ENCODE results near the gene RNLS. TPM values are rescaled to one million over a fixed set of nuclear protein-coding genes. Genes with fewer than 3 reads are reported as not detected.

The RNLS gene
- total and polyA plus RNA-seq, 2 of the 4 experiments (the other 2 are of a cell fraction), result 4.5 to 7.0 TPM

- POLR2A ChIA-PET (ENCODE audit: unreplicated experiment), result no interaction called here
- Histone ChIP-seq H3K56ac (ENCODE audit: extremely low read depth, insufficient read depth, low read length) (no peak overlapping the region), H2BK20ac (ENCODE audit: low read depth, low read length) (no peak overlapping the region), H4K20me1 (ENCODE audit: insufficient read depth, low read length) (no peaks in the 10 kb centered on the region), H2BK5ac (ENCODE audit: low read depth, low read length, poor library complexity, severe bottlenecking) (no peak overlapping the region), H3K27me3 (ENCODE audit: control insufficient read depth, insufficient read depth, low read length) (no peaks in the 10 kb centered on the region; the same call in 1 of the 2 replicates), H3K27ac (ENCODE audit: insufficient read depth, low read length) (no peak overlapping the region), H3K4me2 (ENCODE audit: low read depth, low read length) (no peak overlapping the region), H4K91ac (ENCODE audit: insufficient read depth, low read depth, low read length) (no peak overlapping the region), H3K23ac (ENCODE audit: low read depth, low read length) (no peak overlapping the region), H3K4ac (ENCODE audit: low read depth, low read length) (no peak overlapping the region), H3K9me3 (ENCODE audit: control insufficient read depth, insufficient read depth, low read length) (no peaks in the 10 kb centered on the region), H4K5ac (ENCODE audit: low read depth, low read length) (no peak overlapping the region), H3K4me1 (ENCODE audit: control insufficient read depth, insufficient read depth, low read length) (no peaks in the 10 kb centered on the region), H2AK5ac (ENCODE audit: low read depth, low read length) (no peak overlapping the region), H3K79me1 (ENCODE audit: low read depth in 1 of 2, low read length in 2 of 2) (no peaks in the 10 kb centered on the region), H4K8ac (ENCODE audit: low read depth in 2 of 2, low read length in 2 of 2) (no peak overlapping the region), H2BK120ac (ENCODE audit: low read depth, low read length) (no peak overlapping the region), H3K36me3 (ENCODE audit: control insufficient read depth, insufficient read depth, low read length) (no peaks in the 10 kb centered on the region), H3K14ac (replicated peaks; ENCODE audit: low read depth, low read length) (no peak overlapping the region), H3K9me1 (ENCODE audit: insufficient read depth, low read length) (no peaks in the 10 kb centered on the region; the same call in 1 of the 2 replicates), H2BK15ac (ENCODE audit: low read depth, low read length) (no peak overlapping the region), H2AK9ac (replicated peaks; ENCODE audit: low read depth, low read length, poor library complexity) (no peak overlapping the region), H3K18ac (ENCODE audit: low read depth, low read length) (no peak overlapping the region), H3K4me3 (ENCODE audit: insufficient read depth, low read depth, low read length) (no peak overlapping the region), H3K9ac (ENCODE audit: low read depth, low read length) (no peak overlapping the region), H2AFZ (replicated peaks; ENCODE audit: low read length, poor library complexity) (no peak overlapping the region)
- TF ChIP-seq RFX5 (IDR thresholded peaks at IDR 0.05; ENCODE audit: low read depth, low read length) (no peak), SMC3 (IDR thresholded peaks at IDR 0.05; ENCODE audit: low read depth, low read length) (no peak), CTCF (conservative IDR thresholded peaks at IDR 0.05; ENCODE audit: low read depth, low read length) (no peak), MXI1 (IDR thresholded peaks at IDR 0.05; ENCODE audit: borderline replicate concordance, low read depth, low read length) (no peak), ELK1 (IDR thresholded peaks at IDR 0.05; ENCODE audit: borderline replicate concordance, low read depth, low read length) (no peak)
- CTCF ChIA-PET, result no interaction called here
- dilution Hi-C loops (cut with HindIII; ENCODE audit: low sequenced_read_pairs, unreplicated experiment) (no loop called here), intact Hi-C loops (cut with micrococcal nuclease) (no loop called here), in situ Hi-C loops (cut with MboI; ENCODE audit: low sequenced_read_pairs) (no loop called here)
- no TSS peak for BruUV-seq (replicated peaks)
- WGBS, 2 experiments (ENCODE audit: extremely low coverage in 2 of 2, insufficient read length in 1 of 2), result no CpG with 5 or more reads among the region's 2 CpGs
- no peak for ATAC-seq (ENCODE audit: low read depth)
- no peak for DNase-seq
Measured at GRCh38 chr10:88482220-88482619, 100.9 kb downstream of the RNLS start.

All from IMR-90 (cell line).